HepG2 (cell line): Measurements from ENCODE around the gene GLIS2. TPM values are rescaled to one million over a fixed set of nuclear protein-coding genes. Genes with fewer than 3 reads are reported as not detected.
A peak's percentile ranks its signal among the peaks of the same experiment; 100 is the strongest.

Experiments used
- ATAC-seq: fragments of 200-7000 bp; cut with Tn5 transposase; 3 replicates; pipeline ENCODE4 v1.9.1; 2020; ENCODE audit warnings: mild to moderate bottlenecking, moderate library complexity
- BruUV-seq: library from RNA; stranded (reverse); fragments of 400-500 nt; replicated peaks from 2 replicates; lab custom pipeline; 2021; lab: Mats Ljungman, UMichigan
- CTCF ChIA-PET: fragments of 300-600 bp; formaldehyde crosslinking; extraction: SDS; loops from one replicate; lab custom pipeline; 2021; ENCODE audit warnings: low total read pairs, inconsistent platforms, low intra/inter-chr PET ratio; lab: Yijun Ruan, JAX
- POLR2A ChIA-PET: fragments of 350-600 bp; sonication (Branson Sonifier 250); formaldehyde crosslinking; loops from one replicate; lab custom pipeline; 2020; ENCODE audit warnings: antibody characterized with exemption, inconsistent platforms; lab: Yijun Ruan, JAX
- DNase-seq: peaks from one replicate; pipeline ENCODE4 v3.0.0-alpha.2; 2015; ENCODE audit warnings: low spot score
- FAIRE-seq: peaks from 3 replicates; lab custom pipeline; 2011; peaks lifted over from hg19 to GRCh38; lab: Jason Lieb, UNC
- H2AFZ ChIP-seq: one replicate; pipeline ENCODE4 v1.6.1; 2011; ENCODE audit warnings: low read length, inconsistent platforms
- H3K27ac ChIP-seq: fragments of 300-600 bp; 3 replicates; pipeline ENCODE4 v1.8.0; 2011; ENCODE audit warnings: mixed run types, mild to moderate bottlenecking, mixed read lengths, low read length, inconsistent platforms; ENCODE audit not compliant: insufficient read depth; ENCODE audit errors: extremely low read length
- H3K27me3 ChIP-seq, 2 experiments: fragments of 200-600 bp in 1 of 2; 2 replicates in 1 of 2; 3 replicates in 1 of 2; pipeline versions ENCODE4 v1.6.0 to v1.8.0; 2011; ENCODE audit warnings: low read length in 2 of 2, mild to moderate bottlenecking in 2 of 2, moderate library complexity in 2 of 2, inconsistent platforms in 1 of 2; ENCODE audit not compliant: insufficient read depth in 2 of 2, control insufficient read depth in 1 of 2
- H3K36me3 ChIP-seq, 2 experiments: fragments of 200-600 bp in 1 of 2; replicated peaks in 1 of 2; 2 replicates in 1 of 2; 3 replicates in 1 of 2; pipeline versions ENCODE4 v1.5.1 to v1.8.0; 2011; ENCODE audit warnings: low read length in 2 of 2, inconsistent platforms in 1 of 2; ENCODE audit not compliant: insufficient read depth in 2 of 2, control insufficient read depth in 1 of 2
- H3K4me1 ChIP-seq: 2 replicates; pipeline ENCODE4 v1.5.1; 2012; ENCODE audit warnings: low read length, inconsistent platforms; ENCODE audit not compliant: insufficient read depth
- H3K4me2 ChIP-seq: 2 replicates; pipeline ENCODE4 v1.6.0; 2011; ENCODE audit warnings: low read depth, low read length, inconsistent platforms
- H3K4me3 ChIP-seq, 3 experiments: fragments of 200-600 bp in 1 of 3; sonication (generic), shearing (Covaris generic) in 1 of 3; replicated peaks in 1 of 3; 2 replicates each; pipeline ENCODE4 v1.5.1; 2011 to 2016; ENCODE audit warnings: low read length in 3 of 3, inconsistent platforms in 2 of 3, low read depth in 2 of 3, mild to moderate bottlenecking in 2 of 3, control low read depth in 1 of 3, mixed read lengths in 1 of 3; ENCODE audit not compliant: insufficient read depth in 1 of 3
- H3K79me2 ChIP-seq: one replicate; pipeline ENCODE4 v1.6.1; 2011; ENCODE audit warnings: low read length, inconsistent platforms; ENCODE audit not compliant: insufficient read depth
- H3K9ac ChIP-seq: 2 replicates; pipeline ENCODE4 v1.6.0; 2011; ENCODE audit warnings: mild to moderate bottlenecking, low read depth, low read length, inconsistent platforms; ENCODE audit not compliant: insufficient read depth
- H3K9me3 ChIP-seq: 2 replicates; pipeline ENCODE4 v1.5.1; 2012; ENCODE audit warnings: mild to moderate bottlenecking, low read length
- H4K20me1 ChIP-seq: 2 replicates; pipeline ENCODE4 v1.6.0; 2011; ENCODE audit warnings: inconsistent platforms, mild to moderate bottlenecking, low read length, moderate library complexity; ENCODE audit not compliant: insufficient read depth
- AGO1 ChIP-seq: fragments of 200-400 bp; formaldehyde crosslinking; IDR thresholded peaks from 2 replicates; pipeline ENCODE4 v1.6.1; 2017; ENCODE audit warnings: mild to moderate bottlenecking, low read depth, low read length, moderate library complexity; ENCODE audit not compliant: poor library complexity, severe bottlenecking
- GABPB1 ChIP-seq: IDR thresholded peaks from 2 replicates; pipeline ENCODE4 v1.6.1; 2016; ENCODE audit warnings: mild to moderate bottlenecking, missing genetic modification reagents, moderate library complexity, missing compliant biosample characterization
- HNF4A ChIP-seq: sonication (generic); formaldehyde crosslinking; IDR thresholded peaks from 2 replicates; pipeline ENCODE4 v1.4.0; 2020; ENCODE audit warnings: missing genetic modification reagents
- HNRNPL ChIP-seq: fragments of 200-400 bp; formaldehyde crosslinking; IDR thresholded peaks from 2 replicates; pipeline ENCODE4 v1.6.1; 2017; ENCODE audit warnings: mild to moderate bottlenecking, low read depth, low read length
- LCORL ChIP-seq, 2 experiments: fragments of 450-650 bp in 1 of 2; sonication (generic) in 1 of 2; formaldehyde crosslinking in 1 of 2; IDR thresholded peaks; 2 replicates each; pipeline versions ENCODE4 v1.5.0 to v1.6.1; 2017 to 2020; ENCODE audit warnings: antibody characterized with exemption in 1 of 2, missing genetic modification reagents in 1 of 2
- NR2F2 ChIP-seq: IDR thresholded peaks from 2 replicates; pipeline ENCODE4 v1.6.1; 2012; ENCODE audit warnings: low read depth, inconsistent platforms, borderline replicate concordance
- NR2F6 ChIP-seq, 2 experiments: IDR thresholded peaks; 2 replicates each; pipeline ENCODE4 v1.6.1; 2016; ENCODE audit warnings: antibody characterized with exemption in 1 of 2, mild to moderate bottlenecking in 1 of 2
- PHF8 ChIP-seq: sonication (generic); formaldehyde crosslinking; IDR thresholded peaks from 2 replicates; pipeline ENCODE4 v1.5.0; 2020; ENCODE audit warnings: missing genetic modification reagents
- RARA ChIP-seq: IDR thresholded peaks from 2 replicates; pipeline ENCODE4 v1.6.1; 2016; ENCODE audit warnings: missing genetic modification reagents, missing compliant biosample characterization
- SMARCC2 ChIP-seq: fragments of 450-650 bp; IDR thresholded peaks from 2 replicates; pipeline ENCODE4 v1.6.1; 2017; ENCODE audit warnings: antibody characterized with exemption, mild to moderate bottlenecking
- SRSF1 ChIP-seq: fragments of 200-400 bp; formaldehyde crosslinking; optimal IDR thresholded peaks from 2 replicates; pipeline ENCODE3; 2017; ENCODE audit warnings: mild to moderate bottlenecking, low read depth, low read length, moderate library complexity
- ZBTB7B ChIP-seq: sonication (generic); formaldehyde crosslinking; IDR thresholded peaks from 2 replicates; pipeline ENCODE4 v1.4.0; 2020; ENCODE audit warnings: missing genetic modification reagents
- ZEB1 ChIP-seq: IDR thresholded peaks from 2 replicates; pipeline ENCODE4 v1.6.1; 2012; ENCODE audit warnings: mild to moderate bottlenecking, low read depth, inconsistent platforms; ENCODE audit not compliant: insufficient replicate concordance
- ZNF33A ChIP-seq: sonication (generic); formaldehyde crosslinking; IDR thresholded peaks from 2 replicates; pipeline ENCODE4 v1.5.1; 2020; ENCODE audit warnings: missing genetic modification reagents, mild to moderate bottlenecking, moderate library complexity, borderline replicate concordance
- ZNF672 ChIP-seq: sonication (generic); formaldehyde crosslinking; IDR thresholded peaks from 2 replicates; pipeline ENCODE4 v1.8.1; 2022; ENCODE audit warnings: missing genetic modification reagents
- ZNF746 ChIP-seq: sonication (generic); formaldehyde crosslinking; IDR thresholded peaks from 2 replicates; pipeline ENCODE4 v1.8.0; 2022; ENCODE audit warnings: mild to moderate bottlenecking, missing genetic modification reagents
- WGBS: methylation state at CpG from one replicate; pipeline ENCODE4 v1.1.6; 2017; ENCODE audit warnings: low lambda C conversion rate; 5-methylcytosine and 5-hydroxymethylcytosine counted together
- in situ Hi-C: cut with HindIII; loops from 2 replicates; pipeline ENCODE4 v1.10.0; 2017; ENCODE audit warnings: low pct_unique_long_range_greater_than_20kb; ENCODE audit not compliant: extremely low pct_ligation_motif_present
- intact Hi-C: fragments of 100-400 bp; cut with micrococcal nuclease; formaldehyde crosslinking; loops from one replicate; pipeline ENCODE4 v1.10.0; 2022; ENCODE audit not compliant: unreplicated experiment
- polyA plus RNA-seq, 8 experiments: library from polyadenylated mRNA; depleted of rRNA in 3 of 8; stranded (reverse) in 7 of 8; unstranded in 1 of 8; fragments of >200 nt; fragmentation: Illumina TruSeq in 4 of 8; extraction: Trizol in 4 of 8; gene quantifications; 2 replicates each; pipeline versions ENCODE4 v1.2.1 to v1.2.3, GENCODE V29; 2011 to 2016; ENCODE audit warnings: low read depth in 4 of 8, missing spikeins in 1 of 8, mixed read lengths in 1 of 8; ENCODE audit not compliant: insufficient read depth in 1 of 8
- total RNA-seq, 5 experiments: library from RNA; depleted of rRNA; stranded (reverse); fragments of >200 nt; fragmentation: Illumina TruSeq; extraction: Trizol; gene quantifications; 2 replicates each; pipeline ENCODE4 v1.2.3, GENCODE V29; 2016; ENCODE audit warnings: low read depth in 1 of 5
- TF ChIP-seq, protein P1 (sequence below): sonication (generic); formaldehyde crosslinking; IDR thresholded peaks from 2 replicates; pipeline ENCODE4 v1.8.0; 2022; ENCODE audit warnings: missing genetic modification reagents, mild to moderate bottlenecking, moderate library complexity, borderline replicate concordance
- TF ChIP-seq, protein P2 (sequence below): IDR thresholded peaks from 2 replicates; pipeline ENCODE4 v1.6.1; 2016; ENCODE audit warnings: mild to moderate bottlenecking, missing biosample characterization, missing genetic modification reagents
- TF ChIP-seq, protein P3 (sequence below): sonication (generic); IDR thresholded peaks from 2 replicates; pipeline ENCODE4 v1.6.1; 2016; ENCODE audit warnings: low read depth, borderline replicate concordance

The GLIS2 gene
- total and polyA plus RNA-seq, 2 of the 13 experiments (the other 11 are each of a cell fraction or from before 2014, with no cell fraction given), result 0.28 to 0.29 TPM

DNA sequence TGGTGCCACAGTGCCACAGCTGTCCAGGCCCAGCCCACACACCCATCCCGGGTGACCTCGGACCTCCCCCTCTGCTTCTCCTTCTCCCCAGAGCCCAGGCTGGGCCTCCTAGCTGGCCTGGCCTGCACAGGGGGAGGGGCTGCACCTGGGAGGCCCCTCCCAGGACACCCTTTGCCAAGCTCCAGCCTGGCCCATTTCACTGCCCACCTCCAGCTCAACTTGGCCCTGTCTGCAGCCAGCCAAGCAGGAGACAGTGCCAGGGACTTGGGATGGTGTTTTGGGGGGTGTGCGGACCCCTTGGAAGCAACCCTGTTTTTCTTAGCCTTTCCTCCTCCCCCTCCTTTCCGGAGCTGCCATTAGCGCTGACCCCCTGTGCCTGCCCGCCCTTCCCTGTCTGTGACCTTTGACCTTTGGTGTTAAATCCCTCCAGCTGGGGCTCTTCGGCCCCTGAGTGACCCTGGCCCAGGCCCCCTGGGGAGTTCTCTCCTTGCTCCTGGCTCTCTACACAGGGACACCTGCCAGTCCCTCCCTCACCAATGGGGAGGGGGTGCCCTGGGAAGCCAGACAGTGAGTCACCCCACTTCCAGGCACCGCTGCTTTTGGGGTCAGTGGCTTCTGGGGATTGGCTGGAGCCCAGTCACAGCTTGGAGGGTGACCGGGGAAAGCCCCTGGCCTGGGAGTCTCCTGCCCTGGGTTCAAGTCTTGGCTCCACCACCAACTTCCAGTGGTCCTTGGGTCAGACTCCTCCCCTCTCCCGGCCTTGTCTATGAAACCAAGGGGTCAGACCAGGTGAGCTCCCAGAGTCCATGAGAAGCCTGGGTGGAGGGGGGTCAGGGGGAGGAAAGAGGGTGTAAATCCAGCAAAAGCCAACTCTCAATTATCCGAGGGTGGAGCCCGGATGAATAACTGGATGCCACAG is 1.9 kb downstream of the GLIS2 start:
- Histone ChIP-seq H3K9ac (no peak overlapping the region), H3K79me2 (no peaks in the 10 kb centered on the region), H3K27me3 (peaks cover 3 to 53% of the 10 kb centered on the region in 2 experiments; a peak in 4 of 5 replicates), H3K36me3 (no peaks in the 10 kb centered on the region), H2AFZ (no peak overlapping the region), H4K20me1 (0 out of 2 replicates have a peak, but pooled peaks cover 3% of the 10 kb centered on the region), H3K4me2 (peak overlapping the region; percentile 71), H3K4me3 (peak overlapping the region in 1 of 3 experiments; percentile 69; a peak in 2 of 6 replicates), H3K9me3 (no peaks in the 10 kb centered on the region), H3K4me1 (peaks cover 83% of the 10 kb centered on the region), H3K27ac (no peak overlapping the region)
- 10% methylated on average over 11 of the region's 12 CpGs for WGBS
- FAIRE-seq (no peak), DNase-seq (no peak), ATAC-seq (peak; percentile 1; the same call in 2 of the 3 replicates)
- CTCF ChIA-PET, result no interaction called here
- POLR2A ChIA-PET, result interaction anchor here (0.8 to 2.6 kb wide), 7 partner anchors 10 to 64 kb away, joined by 3 to 12 read pairs (median 3); partner anchors contain the start of gene TFAP4
- intact Hi-C loops, result no loop called here
- no TSS peak for BruUV-seq
- in situ Hi-C loops, result no loop called here
- TF ChIP-seq RARA (peak; percentile 40), PHF8 (CRISPR knock-in tag) (0 out of 2 replicates have a peak, but pooled peaks have one; percentile 17), HNF4A (CRISPR knock-in tag) (peak; percentile 37; the same call in 1 of the 2 replicates), ZNF746 (CRISPR knock-in tag) (0 out of 2 replicates have a peak, but pooled peaks have one; percentile 28), NR2F2 (peak; percentile 19; the same call in 1 of the 2 replicates), GABPB1 (CRISPR knock-in tag) (peak; percentile 8; the same call in 1 of the 2 replicates), HNRNPL (peak; percentile 61), SMARCC2 (no peak), ZEB1 (no peak), ZNF33A (CRISPR knock-in tag) (no peak), NR2F6 (IDR thresholded peaks at IDR 0.05) (peak; percentile 83), NR2F6 (CRISPR knock-in tag; IDR thresholded peaks at IDR 0.05) (no peak), SRSF1 (peak; percentile 57), ZNF672 (CRISPR knock-in tag) (no peak), LCORL (IDR thresholded peaks at IDR 0.05) (no peak), LCORL (CRISPR knock-in tag; IDR thresholded peaks at IDR 0.05) (0 out of 2 replicates have a peak, but pooled peaks have one; percentile 19), AGO1 (peak; percentile 55), ZBTB7B (CRISPR knock-in tag) (0 out of 2 replicates have a peak, but pooled peaks have one; percentile 33)
- TF ChIP-seq, protein P1, sequence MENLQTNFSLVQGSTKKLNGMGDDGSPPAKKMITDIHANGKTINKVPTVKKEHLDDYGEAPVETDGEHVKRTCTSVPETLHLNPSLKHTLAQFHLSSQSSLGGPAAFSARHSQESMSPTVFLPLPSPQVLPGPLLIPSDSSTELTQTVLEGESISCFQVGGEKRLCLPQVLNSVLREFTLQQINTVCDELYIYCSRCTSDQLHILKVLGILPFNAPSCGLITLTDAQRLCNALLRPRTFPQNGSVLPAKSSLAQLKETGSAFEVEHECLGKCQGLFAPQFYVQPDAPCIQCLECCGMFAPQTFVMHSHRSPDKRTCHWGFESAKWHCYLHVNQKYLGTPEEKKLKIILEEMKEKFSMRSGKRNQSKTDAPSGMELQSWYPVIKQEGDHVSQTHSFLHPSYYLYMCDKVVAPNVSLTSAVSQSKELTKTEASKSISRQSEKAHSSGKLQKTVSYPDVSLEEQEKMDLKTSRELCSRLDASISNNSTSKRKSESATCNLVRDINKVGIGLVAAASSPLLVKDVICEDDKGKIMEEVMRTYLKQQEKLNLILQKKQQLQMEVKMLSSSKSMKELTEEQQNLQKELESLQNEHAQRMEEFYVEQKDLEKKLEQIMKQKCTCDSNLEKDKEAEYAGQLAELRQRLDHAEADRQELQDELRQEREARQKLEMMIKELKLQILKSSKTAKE (CRISPR knock-in tag), result peak; percentile 19; the same call in 1 of the 2 replicates
- TF ChIP-seq, protein P2, sequence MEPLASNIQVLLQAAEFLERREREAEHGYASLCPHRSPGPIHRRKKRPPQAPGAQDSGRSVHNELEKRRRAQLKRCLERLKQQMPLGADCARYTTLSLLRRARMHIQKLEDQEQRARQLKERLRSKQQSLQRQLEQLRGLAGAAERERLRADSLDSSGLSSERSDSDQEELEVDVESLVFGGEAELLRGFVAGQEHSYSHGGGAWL (CRISPR knock-in tag), result no peak
- TF ChIP-seq, protein P3, sequence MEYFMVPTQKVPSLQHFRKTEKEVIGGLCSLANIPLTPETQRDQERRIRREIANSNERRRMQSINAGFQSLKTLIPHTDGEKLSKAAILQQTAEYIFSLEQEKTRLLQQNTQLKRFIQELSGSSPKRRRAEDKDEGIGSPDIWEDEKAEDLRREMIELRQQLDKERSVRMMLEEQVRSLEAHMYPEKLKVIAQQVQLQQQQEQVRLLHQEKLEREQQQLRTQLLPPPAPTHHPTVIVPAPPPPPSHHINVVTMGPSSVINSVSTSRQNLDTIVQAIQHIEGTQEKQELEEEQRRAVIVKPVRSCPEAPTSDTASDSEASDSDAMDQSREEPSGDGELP, result peak; percentile 53; the same call in 1 of the 2 replicates
